HG03064 (cell line): Measurements from ENCODE around the gene VWA8.
"Not testable (repeated sequence)": the region's sequence is repeated elsewhere in the genome, so short reads cannot be mapped to it uniquely, and the experiment has no call there.

ENCODE experiments used
- ATAC-seq: cut with Tn5 transposase; IDR thresholded peaks from one replicate; pipeline ENCODE4 v1.9.1; 2021; ENCODE audit warnings: low read depth; ENCODE audit not compliant: unreplicated experiment

The VWA8 gene

DNA sequence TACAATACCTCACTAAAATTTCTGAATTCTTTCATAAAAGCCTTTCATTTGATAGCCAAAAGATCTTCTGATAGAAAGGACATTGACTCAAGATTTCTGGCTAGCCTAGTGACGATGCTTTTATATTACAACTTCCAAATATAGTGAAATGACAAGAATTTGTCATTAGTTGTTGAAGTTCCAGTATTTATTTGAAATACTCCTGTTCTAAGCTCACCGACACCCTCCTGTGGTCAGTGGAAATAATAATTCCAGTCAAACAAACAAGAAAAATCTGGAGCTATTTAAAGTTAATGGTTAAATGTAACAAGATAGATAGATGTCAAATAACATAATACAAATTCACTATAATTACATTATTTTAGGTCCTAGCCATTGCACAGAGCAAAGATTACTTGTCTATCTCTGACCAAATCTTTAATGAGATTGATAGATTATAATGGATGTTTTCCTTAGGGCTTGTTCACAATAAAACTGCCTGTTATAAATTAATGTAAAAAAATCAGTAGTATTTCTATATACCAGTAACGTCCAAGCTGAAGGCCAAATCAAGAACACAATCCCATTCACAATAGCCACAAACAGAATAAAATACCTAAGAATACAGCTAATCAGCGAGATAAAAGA lies 308.1 kb downstream of the VWA8 start:
- ATAC-seq, result no peak

DNA sequence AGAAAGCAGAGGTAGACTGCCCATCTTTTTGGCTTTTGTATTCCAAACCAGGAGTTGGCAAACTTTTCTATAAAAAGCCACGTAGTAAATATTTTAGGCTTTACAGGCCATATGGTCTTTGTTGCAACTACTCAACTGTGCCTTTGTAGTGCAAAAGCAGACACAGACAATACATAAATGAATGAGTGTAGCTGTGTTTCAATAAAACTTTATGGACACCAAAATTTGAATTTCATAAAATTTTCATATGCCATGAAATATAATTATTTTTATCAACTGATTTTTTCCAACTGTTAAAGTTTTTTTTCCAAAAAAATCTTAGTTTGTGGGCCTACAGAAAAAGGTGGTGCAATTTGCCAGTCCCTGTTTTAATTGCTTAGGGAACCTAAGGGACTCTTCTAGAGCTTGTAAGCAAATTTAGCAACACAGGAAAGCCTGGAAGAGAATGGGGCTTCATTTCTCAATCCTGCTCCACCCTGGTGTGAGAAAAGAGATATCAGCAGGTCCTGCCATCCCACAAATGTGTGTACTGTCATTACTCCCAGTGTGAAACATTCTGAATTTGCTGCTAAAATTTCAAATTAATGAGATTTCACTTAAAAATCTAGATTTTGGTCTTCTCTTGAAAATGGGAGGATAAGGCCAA lies 309.4 kb downstream of the VWA8 start:
- no peak for ATAC-seq

DNA sequence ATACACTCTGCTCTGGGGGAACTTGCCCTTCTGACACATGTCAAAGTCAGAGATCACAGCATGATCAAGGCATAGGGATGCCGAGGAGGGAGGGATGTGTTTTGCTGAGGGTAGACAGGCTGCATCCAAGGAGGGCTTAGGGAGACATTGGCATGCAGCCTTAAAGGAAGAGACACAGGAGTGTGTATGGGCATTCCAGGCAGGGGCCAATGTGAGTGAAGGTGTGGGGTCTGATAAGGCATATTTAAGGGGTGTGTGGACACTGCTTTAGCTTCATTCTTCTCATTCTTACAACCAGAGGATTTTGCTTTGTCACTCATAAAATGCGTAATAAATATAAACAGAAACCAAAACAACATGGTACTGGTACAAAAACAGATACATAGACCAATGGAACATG lies 310.2 kb downstream of the VWA8 start:
- ATAC-seq, result no peak

DNA sequence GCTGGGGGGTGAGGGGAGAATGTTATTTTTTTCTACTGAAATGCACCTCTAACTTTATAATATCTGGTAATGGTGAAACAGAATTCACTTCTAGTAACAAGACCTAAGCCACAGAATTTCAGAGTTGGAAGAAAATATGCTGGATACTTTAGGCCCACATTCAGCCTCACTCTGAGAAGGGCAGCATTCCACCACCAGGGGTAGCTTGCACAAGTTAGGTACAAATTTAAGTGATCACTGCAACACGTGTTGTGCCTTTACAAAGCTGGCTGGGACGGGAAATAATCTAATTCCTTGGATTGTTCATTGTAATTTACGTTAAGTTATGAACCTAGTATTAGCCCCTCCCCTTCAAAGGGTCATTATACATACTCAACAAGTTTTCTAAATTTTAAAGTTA lies 311.2 kb downstream of the VWA8 start:
- ATAC-seq, result no peak

DNA sequence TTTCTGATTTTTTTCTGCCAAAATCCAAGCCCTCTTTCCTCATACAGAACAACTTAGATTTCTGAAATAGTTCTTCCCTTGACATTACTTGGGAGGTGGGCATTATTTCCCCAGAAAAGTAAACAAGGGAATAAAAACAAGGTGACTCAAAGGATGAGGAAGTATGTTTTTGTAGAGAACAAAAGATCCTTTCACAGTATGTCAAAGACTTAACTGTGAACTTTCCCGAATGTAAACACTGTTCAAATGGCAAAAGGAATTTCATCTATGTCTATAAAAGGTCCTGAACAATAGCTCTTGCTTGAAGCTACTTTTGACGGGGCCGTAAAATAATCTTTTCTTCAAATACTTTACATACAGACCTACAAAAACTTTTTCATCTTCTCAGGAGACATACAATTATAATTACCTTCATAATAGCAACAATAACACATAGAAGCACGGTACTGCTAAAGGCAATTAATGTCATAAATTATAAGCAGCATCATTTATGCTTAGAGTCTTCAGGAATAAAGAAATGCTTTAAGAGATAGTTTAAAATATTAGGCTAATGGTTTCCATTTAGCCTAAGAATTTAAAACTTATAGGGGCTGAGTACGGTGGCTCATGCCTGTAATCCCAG lies 312.5 kb downstream of the VWA8 start:
- no peak for ATAC-seq

DNA sequence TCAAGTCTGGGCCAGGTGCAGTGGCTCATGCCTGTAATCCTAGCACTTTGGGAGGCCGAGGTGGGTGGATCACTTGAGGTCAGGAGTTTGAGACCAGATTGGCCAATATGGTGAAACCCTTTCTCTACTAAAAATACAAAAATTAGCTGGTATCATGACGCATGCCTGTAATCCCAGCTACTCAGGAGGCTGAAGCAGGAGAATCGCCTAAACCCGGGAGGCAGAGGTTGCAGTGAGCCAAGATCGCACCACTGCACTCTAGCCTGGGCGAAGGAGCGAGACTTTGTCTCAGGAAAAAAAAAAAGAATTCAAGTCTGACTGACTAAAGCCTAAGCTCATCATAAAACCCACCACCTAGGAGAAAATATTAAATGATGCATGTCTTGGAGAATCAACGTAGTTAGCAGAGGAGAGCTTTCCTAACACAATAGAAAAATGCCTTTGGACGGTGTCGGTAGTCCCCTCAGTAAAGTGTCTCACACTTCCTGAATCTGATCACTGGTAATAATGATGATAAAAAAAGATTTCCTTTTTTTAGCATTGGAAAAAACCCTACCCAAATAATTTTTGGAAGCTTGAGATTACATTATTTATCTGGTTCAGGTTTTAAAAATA lies 313.1 kb downstream of the VWA8 start:
- not testable (repeated sequence) for ATAC-seq

DNA sequence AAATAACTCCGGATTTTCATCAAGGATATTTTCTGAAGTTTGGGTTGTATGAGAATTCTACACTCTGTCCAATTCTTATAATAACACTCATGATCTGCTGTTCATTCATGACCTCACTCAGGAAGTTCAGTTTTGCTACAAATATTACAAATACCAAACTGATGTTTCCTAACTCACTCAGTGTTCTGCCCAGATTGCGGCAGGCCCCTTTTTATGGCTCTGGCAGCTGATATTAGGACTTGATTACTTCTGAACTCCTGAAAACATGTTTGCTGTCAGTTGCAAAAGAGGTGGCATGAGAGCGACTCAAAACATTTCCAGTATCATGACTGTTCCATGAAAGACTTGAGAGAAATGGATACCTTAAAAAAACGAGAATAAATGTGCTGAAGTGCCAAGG lies 315.6 kb downstream of the VWA8 start:
- ATAC-seq, result no peak

DNA sequence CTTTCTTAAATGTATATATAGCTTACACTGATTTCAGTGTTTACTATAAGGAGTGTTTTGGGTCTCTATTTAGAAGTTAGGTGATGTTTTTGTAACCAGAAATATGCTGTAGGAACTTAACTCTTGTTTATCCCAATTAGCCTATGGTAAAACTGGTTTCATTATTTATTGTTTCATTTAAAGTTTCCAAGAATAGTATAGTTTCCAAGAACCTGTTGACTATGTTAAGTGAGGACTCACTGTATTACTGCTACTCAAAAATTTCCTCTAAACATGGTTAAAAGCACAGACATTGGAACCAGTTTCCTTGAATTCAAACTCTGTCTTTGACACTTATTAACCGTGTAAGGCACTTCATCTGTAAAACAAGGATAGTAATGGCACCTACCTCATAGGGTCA lies 316.2 kb downstream of the VWA8 start:
- ATAC-seq, result no peak

DNA sequence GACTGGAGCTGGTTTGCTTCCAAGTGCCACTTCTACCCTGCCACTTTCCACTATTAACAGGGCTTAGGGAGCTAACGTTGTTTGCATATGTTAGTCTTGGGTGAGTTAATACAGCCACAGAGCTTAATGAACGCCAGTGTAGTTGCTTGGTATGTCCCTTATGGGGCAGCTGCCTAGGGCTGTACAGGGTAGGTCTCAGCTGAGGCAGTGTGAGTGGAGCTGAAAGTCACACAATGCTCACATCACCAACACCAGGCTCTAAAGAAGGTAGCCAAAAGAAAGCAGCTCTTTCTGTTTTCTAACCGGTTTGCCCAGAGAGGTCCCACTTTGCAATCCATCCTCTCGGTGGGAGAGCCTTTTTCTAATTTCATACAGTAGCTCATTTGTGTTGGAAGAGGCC lies 317.4 kb downstream of the VWA8 start:
- ATAC-seq, result no peak

DNA sequence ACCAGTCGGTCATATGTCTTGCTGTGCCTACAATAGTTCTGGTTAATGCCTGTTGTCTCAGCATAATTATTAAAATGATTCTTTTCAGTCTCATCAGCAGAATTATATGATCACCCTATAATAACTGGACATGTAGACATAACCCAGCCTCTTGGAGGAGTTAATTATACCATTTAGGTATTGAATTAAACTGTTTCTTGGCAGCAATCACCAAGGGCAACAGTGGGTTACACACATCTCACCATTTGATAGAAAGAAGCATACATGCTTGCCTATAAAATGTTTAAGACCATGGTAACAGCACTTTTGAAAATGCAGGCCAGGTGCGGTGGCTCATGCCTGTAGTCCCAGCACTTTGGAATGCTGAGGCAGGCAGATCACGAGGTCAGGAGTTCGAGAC lies 318.9 kb downstream of the VWA8 start:
- no peak for ATAC-seq

DNA sequence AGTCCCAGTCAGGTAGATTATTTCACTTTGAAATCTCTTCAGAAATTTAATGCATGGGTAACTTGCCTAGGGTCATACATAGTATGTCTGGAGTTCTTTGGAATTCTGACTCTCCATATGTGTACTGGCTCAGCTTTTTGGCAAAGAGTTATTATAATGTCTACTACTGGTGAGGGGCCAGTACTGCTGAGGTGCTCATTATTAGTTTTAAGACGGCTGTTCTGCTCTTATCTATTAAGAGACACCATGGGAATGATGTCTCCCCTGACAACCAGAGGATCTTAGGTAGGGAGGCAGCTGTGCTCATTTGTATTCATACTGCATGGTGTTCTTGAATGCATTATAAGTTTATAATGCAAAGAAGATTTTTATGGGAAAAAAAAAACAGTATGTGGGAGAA lies 319.5 kb downstream of the VWA8 start:
- no peak for ATAC-seq

DNA sequence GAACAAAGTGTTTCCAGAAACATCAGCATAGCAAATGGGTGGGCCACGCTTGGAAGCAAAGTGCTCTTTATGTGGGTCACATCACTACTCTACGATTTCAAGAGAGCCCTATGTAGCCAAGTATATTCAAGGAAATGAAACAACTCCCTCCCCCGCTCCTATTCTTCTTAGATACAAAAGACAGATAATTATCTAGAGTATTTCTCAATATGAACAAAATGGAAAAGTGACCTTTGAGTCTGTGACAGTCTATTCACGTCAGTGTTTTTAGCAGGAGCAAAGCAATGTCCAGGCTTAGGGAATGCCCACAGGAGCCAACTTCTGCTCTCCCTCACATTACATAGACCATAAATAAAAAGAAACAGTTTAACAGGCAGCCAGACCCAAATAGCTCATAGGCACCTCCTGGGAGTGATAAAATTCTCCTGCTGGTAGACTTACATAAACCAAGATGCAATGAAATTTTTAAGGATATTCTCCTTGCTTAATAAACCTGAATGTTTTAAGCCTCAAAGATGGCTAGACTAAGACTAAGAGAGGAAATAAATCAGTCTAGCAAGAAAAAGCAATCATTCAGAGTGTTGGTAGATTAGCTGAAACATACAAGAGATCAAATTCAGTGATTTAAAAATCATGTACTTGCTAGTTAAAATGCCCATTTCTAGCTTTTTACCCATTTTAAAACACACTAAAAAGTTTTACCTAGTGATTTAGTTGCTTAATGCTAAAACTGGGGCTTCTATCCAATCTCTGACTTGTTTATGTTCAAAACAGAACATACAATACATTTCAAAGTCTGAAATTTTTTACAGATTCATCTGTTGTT lies 320.7 kb downstream of the VWA8 start:
- no peak for ATAC-seq

DNA sequence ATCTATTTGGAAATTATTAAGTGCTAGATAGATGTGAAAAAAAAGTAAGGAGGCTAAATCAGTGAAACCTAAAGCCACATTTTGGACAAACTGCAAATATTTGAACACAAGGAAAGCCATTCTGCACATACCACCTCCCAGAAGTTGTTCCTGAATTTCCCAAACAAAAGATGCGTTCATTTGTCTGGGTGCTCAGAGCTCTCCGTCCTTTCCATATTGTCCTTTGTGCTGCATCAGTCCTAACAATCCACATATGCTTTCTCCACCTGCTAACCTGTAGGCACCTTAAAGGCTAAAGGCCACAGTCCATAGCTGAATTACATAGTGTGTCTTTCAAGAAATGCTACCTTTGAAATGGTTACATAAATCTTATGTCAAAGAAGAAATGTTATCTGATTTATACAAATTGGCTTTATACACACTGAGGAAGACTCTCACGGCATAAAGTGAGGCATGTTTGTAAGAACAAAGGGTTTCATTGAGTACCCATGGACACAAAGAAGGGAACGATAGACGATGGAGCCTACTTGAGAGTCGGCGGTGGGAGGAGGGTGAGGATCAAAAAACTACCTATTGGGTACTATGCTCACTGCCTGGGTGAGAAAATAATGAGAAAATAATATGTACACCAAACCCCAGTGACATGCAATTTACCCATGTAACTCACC lies 321.5 kb downstream of the VWA8 start:
- no peak for ATAC-seq

DNA sequence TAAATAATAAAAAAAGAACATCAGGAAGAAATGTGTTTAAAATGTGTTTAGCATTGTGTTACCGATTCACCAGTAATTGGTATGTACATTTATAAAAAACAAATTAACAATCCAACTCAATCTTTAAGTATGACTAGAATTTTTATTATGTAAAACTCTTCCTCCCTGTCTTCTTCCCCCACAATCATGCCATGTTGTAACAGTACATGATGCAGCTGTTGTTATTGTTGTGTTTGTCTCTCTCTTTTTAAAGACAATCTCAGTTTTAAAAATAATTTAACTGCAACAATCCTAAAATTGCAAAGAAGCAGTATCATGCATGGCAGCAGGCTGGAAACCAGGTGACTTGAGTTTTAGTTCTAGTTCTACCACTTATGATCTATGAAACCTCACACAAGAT lies 323.3 kb downstream of the VWA8 start:
- ATAC-seq, result no peak

DNA sequence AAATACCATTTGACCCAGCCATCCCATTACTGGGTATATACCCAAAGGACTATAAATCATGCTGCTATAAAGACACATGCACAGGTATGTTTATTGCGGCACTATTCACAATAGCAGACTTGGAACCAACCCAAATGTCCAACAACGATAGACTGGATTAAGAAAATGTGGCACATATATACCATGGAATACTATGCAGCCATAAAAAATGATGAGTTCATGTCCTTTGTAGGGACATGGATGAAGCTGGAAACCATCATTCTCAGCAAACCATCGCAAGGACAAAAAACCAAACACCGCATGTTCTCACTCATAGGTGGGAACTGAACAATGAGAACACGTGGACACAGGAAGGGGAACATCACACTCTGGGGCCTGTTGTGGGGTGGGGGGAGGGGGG lies 323.9 kb downstream of the VWA8 start:
- not testable (repeated sequence) for ATAC-seq

DNA sequence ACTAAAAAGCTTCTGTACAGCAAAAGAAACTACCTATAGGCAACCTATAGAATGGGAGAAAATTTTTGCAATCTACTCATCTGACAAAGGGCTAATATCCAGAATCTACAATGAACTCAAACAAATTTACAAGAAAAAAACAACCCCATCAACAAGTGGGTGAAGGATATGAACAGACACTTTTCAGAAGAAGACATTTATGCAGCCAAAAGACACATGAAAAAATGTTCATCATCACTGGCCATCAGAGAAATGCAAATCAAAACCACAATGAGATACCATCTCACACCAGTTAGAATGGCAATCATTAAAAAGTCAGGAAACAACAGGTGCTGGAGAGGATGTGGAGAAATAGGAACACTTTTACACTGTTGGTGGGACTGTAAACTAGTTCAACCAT lies 324.3 kb downstream of the VWA8 start:
- ATAC-seq, result not testable (repeated sequence)

DNA sequence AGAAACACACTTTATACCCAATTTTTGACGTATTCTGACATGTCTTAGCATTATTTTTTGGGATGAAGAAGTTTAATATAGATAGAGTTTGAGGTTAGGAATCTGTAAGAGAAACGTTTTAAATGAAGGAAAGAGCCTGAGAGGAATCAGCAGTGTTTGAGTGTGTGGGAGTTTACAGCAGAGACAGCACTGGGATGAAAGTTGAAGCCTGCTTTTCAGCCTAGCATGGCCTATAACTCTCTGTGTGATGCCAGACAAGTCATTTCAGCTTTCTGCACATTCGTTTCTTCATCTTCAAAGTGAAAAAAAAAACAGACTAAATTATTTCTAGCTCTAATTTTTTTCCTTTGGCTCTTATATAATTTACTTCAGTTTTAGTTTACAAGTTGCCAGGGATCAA lies 326.5 kb downstream of the VWA8 start:
- ATAC-seq, result no peak

DNA sequence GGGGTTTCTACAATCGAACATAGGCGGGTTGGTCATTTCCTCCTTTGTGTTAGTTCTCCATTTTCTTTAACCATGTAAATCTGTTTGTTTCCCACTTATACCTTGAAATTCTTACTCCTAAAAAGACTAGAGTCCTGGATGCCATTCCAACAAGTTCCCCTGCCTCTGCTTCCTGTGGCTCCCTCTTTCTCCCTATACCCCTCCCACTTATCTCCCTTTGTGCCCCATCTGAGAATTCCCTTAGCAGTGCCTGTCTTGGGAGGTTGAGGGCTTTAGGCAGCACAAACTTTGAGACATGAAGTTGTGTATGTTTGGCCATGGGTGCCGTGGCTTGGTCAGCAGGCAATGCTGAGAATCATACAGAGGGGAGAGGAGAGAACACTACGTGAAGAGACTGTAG lies 327.1 kb downstream of the VWA8 start:
- no peak for ATAC-seq

DNA sequence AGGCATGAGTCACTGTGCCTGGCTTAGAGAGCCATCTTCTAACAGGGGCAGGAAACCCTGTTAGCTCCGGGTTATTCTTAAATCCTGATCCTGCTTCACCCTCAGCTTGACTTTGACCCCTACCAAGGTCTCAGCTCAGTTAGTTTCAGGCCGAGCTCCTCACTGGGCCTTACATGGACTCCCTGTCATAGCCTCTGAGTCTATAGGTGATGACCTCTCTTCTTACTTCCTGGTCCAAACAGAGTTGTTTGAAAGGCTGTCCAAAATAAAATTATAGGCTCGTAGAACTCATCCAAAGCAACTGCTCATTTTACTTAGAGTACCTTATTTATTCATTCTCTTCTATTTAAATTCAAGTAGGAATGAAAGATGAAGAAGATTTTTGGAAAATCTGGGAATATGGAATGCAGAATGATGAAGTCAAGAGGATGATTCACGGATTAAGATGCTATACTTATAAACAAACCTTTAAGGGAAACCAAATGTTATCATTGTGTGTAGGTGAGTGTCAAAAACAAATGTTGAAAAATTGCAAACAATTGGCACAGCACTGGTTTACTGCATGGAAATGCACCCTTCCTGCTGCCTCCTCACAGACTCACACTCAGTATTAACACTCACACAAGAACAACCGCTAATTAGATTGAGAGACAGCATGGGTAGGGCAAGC lies 329.5 kb downstream of the VWA8 start:
- no peak for ATAC-seq

DNA sequence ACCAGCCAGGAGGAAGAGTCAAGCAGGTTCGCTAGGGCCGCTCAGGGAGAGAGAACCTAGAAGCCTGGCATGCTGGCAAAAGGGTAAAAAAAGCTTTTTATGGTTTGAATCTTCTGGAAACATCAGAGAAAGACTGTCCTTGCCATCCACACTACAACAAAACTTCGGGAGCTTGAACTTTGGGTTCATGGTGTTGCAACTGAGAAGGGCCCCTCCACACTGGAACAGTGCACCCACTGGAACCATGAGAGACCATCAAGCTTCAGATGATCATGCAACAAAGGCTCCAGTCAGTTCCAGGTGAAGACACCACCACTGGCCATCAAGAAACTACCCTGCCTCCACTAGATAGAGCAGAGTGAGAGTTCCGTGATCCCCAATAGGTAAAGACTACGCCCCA lies 333.5 kb downstream of the VWA8 start:
- ATAC-seq, result no peak
